Cardiac fibroblast (primary cell): ENCODE results near the gene LAMA2.
A peak's percentile ranks its signal among the peaks of the same experiment; 100 is the strongest.

Experiments
- DNase-seq, 2 donors: peaks; one replicate each; pipeline versions ENCODE4 v3.0.0 to v3.0.0-alpha.2; 2010; ENCODE audit warnings: low read depth in 2 of 2
- H3K4me3 ChIP-seq, 2 donors: replicated peaks in 1 of 2; 1 replicate in 1 of 2; 2 replicates in 1 of 2; pipeline ENCODE4 v1.5.1; 2011; ENCODE audit warnings: low read depth in 2 of 2, low read length in 2 of 2, mild to moderate bottlenecking in 2 of 2, moderate library complexity in 1 of 2
- CTCF ChIP-seq: IDR thresholded peaks from one replicate; pipeline ENCODE4 v1.5.1; 2011; ENCODE audit warnings: low read depth, mild to moderate bottlenecking, low read length, inconsistent platforms

LAMA2 gene

DNA sequence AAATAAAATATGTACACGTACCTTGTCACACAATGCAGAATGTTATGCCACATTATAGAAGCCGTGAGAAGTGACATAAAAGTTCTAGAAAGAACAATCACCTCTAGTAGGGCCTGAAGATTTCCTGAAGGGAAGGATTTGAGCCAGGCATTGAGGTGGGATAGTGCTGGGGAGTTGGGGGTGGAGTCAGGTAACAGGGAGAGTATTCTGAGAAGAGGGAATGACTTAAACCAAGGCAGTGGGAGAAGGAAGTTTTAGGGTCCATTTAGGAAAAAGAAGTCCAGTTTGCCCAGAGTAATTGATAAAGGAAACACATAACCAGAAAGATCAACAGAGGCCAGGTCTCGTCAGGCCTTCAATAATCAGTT lies 564.2 kb downstream of the LAMA2 start:
- H3K4me3 ChIP-seq: no peak overlapping the region
- no peak for DNase-seq
- no peak for TF ChIP-seq CTCF

DNA sequence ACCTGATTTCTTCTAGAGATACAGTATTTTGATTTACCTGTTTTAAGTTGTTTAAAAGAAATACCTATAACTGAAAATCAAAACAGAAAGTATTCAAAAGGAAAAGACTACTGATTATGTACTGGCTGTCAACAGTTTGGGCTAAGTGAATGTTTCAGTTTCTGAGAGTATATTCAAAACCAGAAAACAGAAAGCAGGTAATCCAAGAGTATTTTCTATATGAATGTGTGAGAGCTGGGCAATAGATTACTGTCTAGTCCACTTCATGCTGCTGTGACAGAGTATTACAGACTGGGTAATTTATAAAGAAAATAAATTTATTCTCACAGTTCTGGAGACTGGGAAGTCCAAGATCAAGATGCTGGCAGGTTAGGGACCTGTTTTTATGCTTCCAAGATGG lies 566.0 kb downstream of the LAMA2 start:
- H3K4me3 ChIP-seq: no peak overlapping the region
- DNase-seq: no peak
- TF ChIP-seq CTCF: no peak

GRCh38 chr6:129451187-129451586 lies 568.2 kb downstream of the LAMA2 start:
- no peak overlapping the region for H3K4me3 ChIP-seq
- no peak for DNase-seq
- no peak for TF ChIP-seq CTCF

- DNase-seq: no peak
- H3K4me3 ChIP-seq: no peak overlapping the region
- no peak for TF ChIP-seq CTCF
Measured at GRCh38 chr6:129453073-129453472, 570.1 kb downstream of the LAMA2 start.

DNA sequence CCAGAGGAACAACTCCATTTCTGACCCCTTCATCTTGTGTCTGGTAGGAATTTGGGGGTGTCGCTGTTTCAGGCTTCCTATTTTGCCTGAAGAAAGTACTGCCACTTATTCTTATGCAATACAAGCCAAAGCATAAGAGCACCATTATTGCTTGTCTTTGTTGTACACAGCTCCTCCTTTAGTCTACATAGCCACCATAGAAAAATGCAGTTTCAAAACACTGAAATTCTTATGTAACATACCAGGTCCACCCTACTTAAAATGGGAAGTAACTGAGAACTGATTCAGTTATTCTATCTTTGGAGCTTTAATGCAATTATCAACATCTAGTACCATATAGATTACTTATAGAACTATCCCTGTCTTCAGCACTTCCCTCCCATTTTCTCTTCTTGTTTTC lies 571.5 kb downstream of the LAMA2 start:
- TF ChIP-seq CTCF: no peak
- H3K4me3 ChIP-seq: no peak overlapping the region
- peak in 1 of 2 donors; percentile 15 for DNase-seq

GRCh38 chr6:129455126-129455769 lies 572.3 kb downstream of the LAMA2 start:
- no peak for DNase-seq
- no peak for TF ChIP-seq CTCF
- no peak overlapping the region for H3K4me3 ChIP-seq

DNA sequence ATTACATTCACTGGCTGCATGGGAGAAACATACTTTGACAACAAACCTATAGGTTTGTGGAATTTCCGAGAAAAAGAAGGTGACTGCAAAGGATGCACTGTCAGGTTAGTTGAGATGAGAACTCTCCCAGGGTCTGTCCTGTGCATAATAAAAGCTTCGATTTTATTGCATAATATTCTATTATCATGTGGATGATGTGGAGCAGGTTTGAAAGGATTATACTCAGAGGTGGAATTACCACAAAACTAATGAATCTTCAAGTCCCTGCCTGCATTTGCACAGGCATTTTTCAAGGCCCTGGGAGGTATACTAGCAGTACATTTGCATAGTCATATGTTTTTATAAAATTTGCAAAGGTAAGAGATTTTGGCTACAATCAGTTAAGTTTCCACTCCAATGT lies 577.3 kb downstream of the LAMA2 start:
- H3K4me3 ChIP-seq: no peak overlapping the region
- DNase-seq: no peak
- TF ChIP-seq CTCF: no peak
